SIG-M5 (cell line): Measurements from ENCODE around the gene NOL3.

Experiments
- DNase-seq: peaks from one replicate; lab custom pipeline; 2025; lab: John Stamatoyannopoulos, UW

Gene NOL3

GRCh38 chr16:67155295-67156142, 14.8 kb upstream of the NOL3 start:
- DNase-seq, result no peak

- DNase-seq, result no peak
These were observed 14.0 kb upstream of the NOL3 start for GRCh38 chr16:67156143-67156844.

- DNase-seq, result no peak
These were observed 13.1 kb upstream of the NOL3 start for GRCh38 chr16:67157106-67157748.

DNA sequence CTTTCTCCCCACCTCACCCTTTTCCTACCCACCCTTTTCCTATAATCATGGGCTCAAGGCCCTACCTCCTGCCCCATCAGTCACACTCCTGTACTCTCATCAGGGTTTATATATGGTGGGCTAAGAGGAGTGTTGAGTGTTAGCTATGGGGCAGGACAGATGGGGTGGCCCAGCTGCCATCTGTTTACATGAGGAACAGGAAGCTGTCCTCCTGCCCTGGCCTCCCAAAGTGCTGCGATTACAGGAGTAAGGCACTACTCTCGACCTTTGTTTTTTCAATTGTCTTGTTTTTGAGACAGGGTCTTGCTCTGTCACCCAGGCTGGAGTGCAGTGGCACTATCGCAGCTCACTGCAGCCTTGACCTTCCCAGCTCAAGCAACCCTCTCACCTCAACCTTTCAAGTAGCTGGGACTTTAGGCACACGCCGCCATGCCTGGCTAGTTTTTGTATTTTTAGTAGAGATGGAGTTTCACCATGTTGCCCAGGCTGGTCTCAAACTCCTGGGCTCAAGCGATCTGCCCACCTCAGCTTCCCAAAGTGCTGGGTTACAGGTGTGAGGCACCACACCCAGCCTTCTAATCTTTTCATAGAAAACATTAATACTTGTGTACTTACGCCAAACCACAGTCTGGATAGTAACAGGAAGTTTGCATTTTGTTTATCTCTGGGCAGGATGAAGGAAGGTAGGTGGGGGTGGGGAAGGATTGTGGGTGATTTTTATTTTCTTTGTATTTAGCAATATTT, 12.3 kb upstream of the NOL3 start:
- DNase-seq, result no peak

DNA sequence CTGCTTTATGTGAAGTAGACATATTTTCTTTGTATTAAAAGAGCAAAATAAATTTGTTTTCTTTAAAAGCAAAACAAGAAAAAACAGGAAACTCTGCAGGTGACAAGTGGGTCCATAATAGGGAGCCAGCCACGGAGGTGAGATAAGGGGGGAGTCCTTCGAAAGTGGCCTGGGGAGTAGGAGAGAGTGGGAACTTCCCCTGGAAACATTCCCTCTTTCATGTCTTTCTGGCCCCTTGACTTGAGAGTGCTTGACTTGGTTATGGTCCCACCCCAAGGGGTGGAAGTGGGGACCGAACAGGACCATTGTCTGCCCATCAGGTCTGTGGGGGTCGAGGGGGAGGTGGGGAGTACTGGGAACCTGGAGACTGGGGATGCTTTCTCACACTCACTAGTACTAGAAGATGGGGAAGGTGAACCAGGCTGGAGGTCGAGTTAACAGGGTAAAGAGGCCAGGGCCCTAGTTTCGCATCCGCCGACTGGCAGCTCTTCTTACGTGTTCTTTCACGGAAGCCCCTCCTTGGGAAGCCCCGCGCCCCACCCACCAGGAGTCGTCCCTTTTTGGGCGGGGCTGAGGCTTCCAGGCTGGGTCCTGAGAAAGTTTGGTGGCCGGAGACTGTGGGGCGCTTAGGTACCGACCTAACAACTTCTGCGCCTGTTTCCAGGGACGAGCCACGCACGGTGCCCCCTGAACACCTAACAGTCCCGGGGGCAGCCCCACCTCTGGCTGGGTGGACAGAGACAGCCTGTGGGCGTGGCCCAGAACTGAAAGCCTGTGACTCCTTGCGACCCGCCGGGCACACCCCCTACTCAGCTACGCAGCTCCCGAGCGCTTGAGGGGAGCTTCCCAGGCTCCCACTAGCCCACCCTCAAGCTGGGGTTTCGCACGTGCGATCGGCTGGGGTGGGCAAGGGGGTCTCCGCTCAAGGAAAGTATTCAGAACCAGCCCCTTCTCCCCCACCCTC, 11.4 kb upstream of the NOL3 start:
- no peak for DNase-seq

- DNase-seq, result no peak
These were observed 8.7 kb upstream of the NOL3 start for GRCh38 chr16:67161595-67162058.

DNA sequence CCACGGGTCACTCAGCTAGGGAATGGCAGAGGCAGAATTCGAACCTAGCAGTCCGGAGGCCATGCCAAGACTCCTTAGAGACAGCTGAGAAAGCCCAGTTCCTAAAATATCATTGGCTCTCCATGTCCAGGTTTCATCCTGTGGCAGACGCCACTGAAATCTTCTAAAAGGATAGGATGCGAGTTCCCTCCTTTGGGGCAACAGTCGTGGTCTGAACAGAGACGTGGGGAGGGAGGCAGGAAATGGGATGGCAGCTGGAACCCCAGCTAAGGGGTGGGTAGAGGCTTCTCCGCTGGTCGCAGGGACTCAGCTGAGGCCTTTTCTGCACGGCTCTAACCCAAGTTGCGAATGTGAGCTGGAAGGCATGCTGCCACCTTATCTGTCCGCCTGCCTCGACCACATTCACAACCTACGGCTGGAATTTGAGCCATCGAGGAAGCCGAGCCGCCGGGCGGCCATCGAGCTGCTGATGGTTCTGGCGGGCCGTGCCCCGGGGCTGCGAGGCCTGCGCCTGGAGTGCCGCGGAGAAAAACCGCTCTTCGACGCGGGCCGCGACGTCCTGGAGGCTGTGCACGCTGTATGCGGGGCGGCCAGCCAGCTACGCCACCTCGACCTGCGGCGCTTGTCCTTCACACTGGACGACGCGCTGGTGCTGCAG, 7.7 kb upstream of the NOL3 start:
- no peak for DNase-seq

- DNase-seq, result no peak
These were observed 7.0 kb upstream of the NOL3 start for GRCh38 chr16:67163164-67163998.

DNA sequence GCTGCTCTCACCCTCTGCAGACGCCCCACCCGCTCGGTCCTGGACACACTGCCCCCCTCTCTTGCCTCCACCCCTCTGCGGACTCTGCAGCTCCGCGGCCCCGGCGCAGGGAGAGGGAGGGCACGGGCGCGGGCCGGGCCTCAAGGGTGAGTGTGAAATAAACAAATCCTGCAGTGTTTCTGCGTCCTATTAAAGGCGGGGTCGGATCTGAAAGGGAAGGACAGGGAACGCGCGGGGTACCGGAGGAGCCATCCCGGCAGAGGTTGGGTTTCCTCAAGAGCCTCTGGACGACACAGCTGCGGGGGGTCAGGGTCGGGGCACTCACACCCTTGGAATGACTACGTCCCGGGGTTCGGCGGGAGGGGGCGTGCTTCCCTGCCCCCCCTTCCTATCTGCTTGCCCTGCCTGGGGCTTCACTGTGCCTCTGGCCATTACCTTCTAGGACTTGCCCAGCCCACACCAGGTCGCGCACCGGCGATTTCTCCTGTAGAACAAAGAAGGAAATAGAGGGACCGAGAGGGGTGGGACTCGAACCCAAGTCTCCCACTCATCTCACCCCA, 6.3 kb upstream of the NOL3 start:
- no peak for DNase-seq

DNA sequence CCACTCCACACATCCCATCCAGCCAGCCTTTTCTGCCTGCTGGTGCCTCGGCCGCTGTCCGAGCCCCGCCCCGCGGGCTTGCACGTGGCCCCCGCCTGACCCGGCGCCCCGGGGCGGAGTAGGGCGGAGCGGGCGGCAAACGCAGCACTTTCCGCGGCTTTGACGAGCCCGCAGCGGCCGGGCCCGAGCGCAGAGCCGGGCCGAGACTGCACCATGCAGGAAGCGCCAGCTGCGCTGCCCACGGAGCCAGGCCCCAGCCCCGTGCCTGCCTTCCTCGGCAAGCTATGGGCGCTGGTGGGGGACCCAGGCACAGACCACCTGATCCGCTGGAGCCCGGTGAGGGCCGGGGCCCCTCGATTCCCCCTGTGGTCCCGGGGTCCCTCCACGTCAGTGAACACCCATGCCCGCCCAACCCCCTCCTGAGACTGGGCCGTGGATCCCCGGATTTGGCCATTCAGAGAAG, 5.7 kb upstream of the NOL3 start, which contains the start of gene HSF4:
Gene HSF4 (plus strand): TSS at position 147 of the 463 bp plus-strand sequence. CDS start 67 bp downstream, at position 214.
- no peak for DNase-seq

GRCh38 chr16:67165121-67166078, 4.9 kb upstream of the NOL3 start:
- DNase-seq, result no peak

DNA sequence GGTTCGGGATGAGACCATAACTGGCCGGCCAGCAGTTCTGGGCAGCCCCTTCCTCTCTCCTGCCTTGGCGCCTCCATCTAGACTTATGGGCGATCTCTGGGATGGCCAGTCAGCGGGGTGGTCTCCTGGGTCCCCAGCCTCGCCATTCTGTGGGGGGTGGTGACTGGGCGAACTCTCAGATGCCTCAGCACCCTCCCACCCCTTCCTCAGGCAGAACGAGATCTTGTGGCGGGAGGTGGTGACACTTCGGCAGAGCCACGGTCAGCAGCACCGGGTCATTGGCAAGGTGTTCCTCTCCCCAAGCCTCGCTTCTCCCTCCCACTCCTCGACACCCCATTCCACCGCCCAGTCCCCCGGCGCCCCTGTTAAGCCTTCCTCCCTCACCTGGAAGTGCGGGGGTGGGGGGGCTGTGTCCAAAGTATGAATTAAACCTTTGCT, 4.2 kb upstream of the NOL3 start:
- DNase-seq, result no peak

- no peak for DNase-seq
These were observed 3.7 kb upstream of the NOL3 start for GRCh38 chr16:67166598-67167168.

GRCh38 chr16:67167588-67167987, 2.8 kb upstream of the NOL3 start:
- no peak for DNase-seq

- DNase-seq, result no peak
These were observed 1.3 kb upstream of the NOL3 start for GRCh38 chr16:67169011-67169451.

GRCh38 chr16:67169642-67170167, 633 bp upstream of the NOL3 start:
- no peak for DNase-seq
